Measurements from ENCODE around the gene ZC3H10. TPM values are rescaled to one million over a fixed set of nuclear protein-coding genes. Genes with fewer than 3 reads are reported as not detected.
A peak's percentile ranks its signal among the peaks of the same experiment; 100 is the strongest.
"Not testable (repeated sequence)": the region's sequence is repeated elsewhere in the genome, so short reads cannot be mapped to it uniquely, and the experiment has no call there.

The ZC3H10 gene
- total RNA-seq, 1 experiment from 2014 or later = 3.1 TPM

- no peak for DNase-seq (ENCODE audit: low read depth)
Observed at GRCh38 chr12:56154818-56155217, 36.8 kb downstream of the ZC3H10 start.

GRCh38 chr12:56155256-56155845 lies 37.3 kb downstream of the ZC3H10 start:
- DNase-seq (ENCODE audit: low read depth) = no peak

DNA sequence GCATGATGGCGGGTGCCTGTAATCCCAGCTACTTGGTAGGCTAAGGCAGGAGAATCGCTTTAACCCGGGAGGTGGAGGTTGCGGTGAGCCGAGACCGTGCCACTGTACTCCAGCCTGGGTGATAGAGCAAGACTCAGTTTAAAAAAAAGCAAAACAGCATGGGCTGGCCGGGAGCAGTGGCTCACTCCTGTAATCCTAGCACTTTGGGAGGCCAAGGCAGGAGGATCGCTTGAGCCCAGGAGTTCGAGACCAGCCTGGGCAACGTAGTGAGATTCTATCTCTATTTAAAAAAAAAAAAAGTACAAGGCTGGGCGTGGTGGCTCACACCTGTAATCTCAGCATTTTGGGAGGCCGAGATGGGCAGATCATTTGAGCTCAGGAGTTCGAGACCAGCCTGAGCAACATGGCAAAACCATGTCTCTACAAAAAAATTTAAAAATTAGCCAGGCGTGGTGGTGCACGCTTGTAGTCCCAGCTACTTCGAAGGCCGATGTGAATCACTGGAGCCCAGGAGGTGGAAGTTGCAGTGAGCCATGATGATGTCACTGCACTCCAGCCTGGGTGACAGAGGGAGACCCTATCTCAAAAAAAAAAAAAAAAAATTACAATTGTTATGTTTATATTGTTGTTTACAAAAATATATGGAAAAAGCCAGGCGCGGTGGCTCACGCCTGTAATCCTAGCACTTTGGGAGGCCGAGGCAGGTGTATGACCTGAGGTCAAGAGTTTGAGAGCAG lies 38.6 kb downstream of the ZC3H10 start:
- DNase-seq (ENCODE audit: low read depth) = not testable (repeated sequence)

GRCh38 chr12:56157201-56158028 lies 39.3 kb downstream of the ZC3H10 start:
- DNase-seq (ENCODE audit: low read depth) = peak; percentile 84

DNA sequence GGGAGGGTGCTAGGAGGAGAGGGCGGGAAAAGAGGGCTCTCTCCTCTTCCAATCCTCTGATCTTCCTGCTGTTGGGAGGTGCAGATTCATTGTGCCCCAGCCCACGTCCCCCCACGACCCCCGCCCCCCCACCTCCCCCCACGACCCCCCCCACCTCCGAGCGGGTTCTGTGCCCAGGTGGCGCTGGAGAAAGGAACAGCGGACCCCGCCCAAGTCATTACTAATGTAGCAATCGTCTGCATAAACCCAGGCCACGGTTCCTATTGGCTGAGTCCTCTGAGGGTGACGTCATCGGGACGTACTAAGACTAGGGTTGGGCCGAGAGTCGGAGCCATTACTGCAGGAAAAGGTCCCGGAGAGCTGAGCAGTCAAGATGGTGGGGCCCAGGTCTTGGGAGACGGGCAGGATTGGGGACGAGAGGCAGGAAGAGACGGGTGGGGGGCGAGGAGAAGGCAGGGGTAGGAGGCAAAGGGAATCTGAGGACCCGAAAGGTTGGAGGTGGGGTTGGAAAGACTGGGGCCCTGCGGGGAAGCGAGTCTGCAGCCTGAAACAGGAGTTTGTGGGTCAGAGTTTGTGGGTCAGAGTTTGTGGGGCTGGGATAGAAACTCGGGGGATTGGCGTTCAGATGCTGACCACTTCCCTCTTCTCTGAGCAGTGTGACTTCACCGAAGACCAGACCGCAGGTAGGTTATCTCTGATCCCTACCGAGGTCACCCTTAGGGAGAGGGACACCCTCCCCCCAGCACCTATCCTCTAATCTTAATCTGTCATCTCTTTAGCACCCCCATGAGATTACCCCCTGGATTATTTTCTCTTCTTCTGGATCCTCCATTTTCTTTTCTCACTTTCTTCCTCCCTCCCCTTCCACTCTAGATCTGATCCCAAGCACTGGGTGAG lies 40.2 kb downstream of the ZC3H10 start, which contains the start of gene MYL6:
Gene MYL6 (plus strand): TSS at position 331 of the 897 bp plus-strand sequence. CDS start 43 bp downstream, at position 374.
- DNase-seq (ENCODE audit: low read depth) = peak; percentile 96

GRCh38 chr12:56158926-56159461 lies 40.9 kb downstream of the ZC3H10 start:
- peak; percentile 85 for DNase-seq (ENCODE audit: low read depth)

- no peak for DNase-seq (ENCODE audit: low read depth)
Observed at GRCh38 chr12:56159482-56160192, 41.6 kb downstream of the ZC3H10 start.

DNA sequence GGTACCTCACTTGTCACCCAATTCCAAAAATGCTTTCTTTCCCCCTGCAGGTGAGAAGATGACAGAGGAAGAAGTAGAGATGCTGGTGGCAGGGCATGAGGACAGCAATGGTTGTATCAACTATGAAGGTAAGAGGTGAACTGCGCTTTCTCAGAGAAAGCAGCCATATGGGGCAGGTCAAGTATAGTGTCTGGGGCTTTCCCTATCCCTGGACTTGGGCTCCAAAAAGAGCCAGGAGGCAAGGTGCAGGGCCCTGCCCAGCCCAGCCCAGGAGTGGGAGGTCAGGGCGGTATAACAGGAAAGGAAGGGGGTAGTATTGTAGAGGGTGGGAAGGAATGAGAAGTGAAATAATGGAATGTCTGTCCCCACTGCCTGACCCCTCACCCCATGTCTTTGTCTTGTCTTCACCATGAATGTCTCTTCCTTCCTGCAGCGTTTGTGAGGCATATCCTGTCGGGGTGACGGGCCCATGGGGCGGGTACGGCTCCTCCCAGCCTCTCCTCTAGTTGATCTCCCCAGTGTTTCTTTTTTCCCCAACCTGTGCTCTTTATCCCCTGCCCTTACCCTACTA lies 42.2 kb downstream of the ZC3H10 start:
- peak; percentile 38 for DNase-seq (ENCODE audit: low read depth)

- DNase-seq (ENCODE audit: low read depth) = no peak
Observed at GRCh38 chr12:56160894-56161689, 43.0 kb downstream of the ZC3H10 start.

GRCh38 chr12:56161690-56162351 lies 43.8 kb downstream of the ZC3H10 start:
- no peak for DNase-seq (ENCODE audit: low read depth)

- DNase-seq (ENCODE audit: low read depth) = no peak
Observed at GRCh38 chr12:56162468-56163290, 44.6 kb downstream of the ZC3H10 start.

- DNase-seq (ENCODE audit: low read depth) = no peak
Observed at GRCh38 chr12:56163533-56164344, 45.7 kb downstream of the ZC3H10 start.

DNA sequence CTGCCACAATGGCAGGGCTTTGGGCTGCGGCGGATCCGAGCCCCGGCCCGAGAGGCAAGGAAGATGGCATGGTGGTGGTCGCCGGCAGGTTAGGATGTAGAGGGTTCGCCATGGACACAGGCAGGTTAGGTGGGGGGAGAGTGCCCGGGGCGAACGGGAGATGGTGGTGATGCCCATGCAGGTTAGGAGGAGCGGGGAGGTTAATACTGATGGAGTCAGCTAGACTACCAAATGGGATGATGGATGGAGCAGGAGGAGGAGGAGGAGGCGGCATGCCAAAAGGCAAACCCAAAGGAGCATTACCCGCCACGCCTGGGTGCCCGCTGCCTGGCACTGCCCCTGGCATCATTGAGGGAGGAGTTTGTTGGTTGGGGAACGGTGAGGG lies 46.3 kb downstream of the ZC3H10 start:
- no peak for DNase-seq (ENCODE audit: low read depth)

GRCh38 chr12:56165369-56165768 lies 47.3 kb downstream of the ZC3H10 start:
- no peak for DNase-seq (ENCODE audit: low read depth)

DNA sequence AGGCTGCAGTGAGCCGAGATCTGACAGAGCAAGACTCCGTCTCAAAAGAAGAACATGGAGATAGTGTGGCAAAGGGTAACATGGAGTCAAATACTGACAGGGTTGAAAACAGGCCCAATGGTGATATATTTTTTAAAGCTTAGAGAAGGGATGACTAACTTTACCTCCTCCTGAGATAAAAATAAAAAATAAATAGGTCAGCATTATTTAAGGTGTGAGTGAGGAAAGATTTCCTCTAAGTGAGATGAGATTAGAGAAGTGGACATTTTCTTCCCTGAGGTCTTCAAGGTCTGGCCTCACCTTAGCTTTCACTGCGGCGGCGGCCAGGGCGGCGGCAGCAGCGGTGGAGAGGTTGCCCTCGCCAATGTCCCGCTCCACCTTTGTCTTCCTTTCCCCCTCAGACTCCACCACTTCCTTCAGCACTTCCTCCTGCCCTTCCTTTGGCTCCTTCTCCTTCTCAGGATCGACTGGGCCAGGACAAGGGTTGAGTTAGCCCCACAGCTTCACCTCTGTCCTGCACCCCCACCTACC lies 51.2 kb downstream of the ZC3H10 start:
- DNase-seq (ENCODE audit: low read depth) = no peak

DNA sequence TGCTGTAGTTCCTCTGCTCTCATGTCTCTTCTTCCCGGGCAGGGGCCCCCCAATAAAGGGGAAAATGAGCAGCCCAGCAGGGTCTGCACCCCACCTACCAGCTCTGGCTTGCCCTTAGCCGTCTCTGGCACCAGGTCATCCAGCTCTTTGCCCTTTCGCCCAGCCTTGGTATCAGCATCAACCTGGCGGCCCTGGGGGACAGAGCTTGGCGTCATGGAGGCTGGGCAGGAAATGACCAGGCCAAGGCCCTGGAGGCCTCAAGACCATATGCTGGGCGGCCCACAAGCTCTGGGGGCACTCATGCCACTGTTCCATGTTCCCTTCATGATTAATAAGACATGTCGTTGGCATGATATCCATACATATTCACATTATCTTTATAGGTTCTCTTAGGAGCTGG lies 54.8 kb downstream of the ZC3H10 start:
- no peak for DNase-seq (ENCODE audit: low read depth)

Measured in RPMI7951 (cell line).